Transverse colon (tissue), 4 donors: ENCODE data around the gene PREX1. TPM values are rescaled to one million over a fixed set of nuclear protein-coding genes. Genes with fewer than 3 reads are reported as not detected.

Experiments used
- DNase-seq: peaks from one replicate; pipeline ENCODE4 v3.0.0-alpha.2; 2019
- H3K27ac ChIP-seq, 4 donors: fragments of 200-600 bp; sonication (generic); 2 replicates each; pipeline ENCODE4 v1.5.1; 2016 to 2018; ENCODE audit warnings: inconsistent platforms in 4 of 4
- H3K27me3 ChIP-seq: fragments of 200-600 bp; sonication (generic); 2 replicates; pipeline ENCODE4 v1.5.1; 2017; ENCODE audit warnings: inconsistent platforms
- H3K36me3 ChIP-seq, 4 donors: fragments of 200-600 bp; sonication (generic); 2 replicates each; pipeline ENCODE4 v1.5.1; 2017 to 2019; ENCODE audit warnings: inconsistent platforms in 4 of 4
- H3K4me1 ChIP-seq, 4 donors: fragments of 200-600 bp; sonication (generic); 2 replicates each; pipeline ENCODE4 v1.5.1; 2017 to 2020; ENCODE audit warnings: inconsistent platforms in 4 of 4
- H3K4me3 ChIP-seq, 4 donors: fragments of 200-600 bp; sonication (generic); 1 replicate in 1 of 4; 2 replicates in 3 of 4; pipeline versions ENCODE4 v1.5.1 to v1.6.1; 2017 to 2019; ENCODE audit warnings: inconsistent platforms in 4 of 4
- H3K9me3 ChIP-seq, 2 donors: fragments of 200-600 bp; sonication (generic); 2 replicates each; pipeline ENCODE4 v1.5.1; 2017 to 2019; ENCODE audit warnings: inconsistent platforms in 2 of 2
- EP300 ChIP-seq: sonication (generic); formaldehyde crosslinking; IDR thresholded peaks from one replicate; pipeline ENCODE4 v1.6.1; 2017; ENCODE audit warnings: antibody characterized with exemption, low read depth
- POLR2A ChIP-seq: fragments of 450-650 bp; IDR thresholded peaks from one replicate; pipeline ENCODE4 v1.6.1; 2016; ENCODE audit warnings: antibody characterized with exemption, mild to moderate bottlenecking, moderate library complexity
- POLR2AphosphoS5 ChIP-seq, 3 donors: sonication (generic); formaldehyde crosslinking; IDR thresholded peaks; one replicate each; pipeline ENCODE4 v1.6.1; 2016; ENCODE audit warnings: antibody characterized with exemption in 3 of 3
- WGBS, 2 donors: methylation state at CpG; one replicate each; pipeline ENCODE4 v1.1.5; 2018; ENCODE audit warnings: low coverage in 1 of 2; 5-methylcytosine and 5-hydroxymethylcytosine counted together
- in situ Hi-C, 4 donors: fragments of 200-750 bp; cut with MboI; loops; one replicate each; pipeline versions ENCODE4 v1.15.0 to v1.15.1; 2017; ENCODE audit warnings: low sequenced_read_pairs in 3 of 4, low pct_ligation_motif_present in 1 of 4, low pct_unique_long_range_greater_than_20kb in 1 of 4
- intact Hi-C: fragments of 100-400 bp; cut with DNase I; formaldehyde crosslinking; loops from one replicate; pipeline ENCODE4 v1.15.1; 2023; ENCODE audit warnings: low total_unique reads
- total RNA-seq, 4 donors: library from RNA; depleted of rRNA; stranded (reverse); fragments of >200 nt; gene quantifications; one replicate each; pipeline ENCODE4 v1.1.0, GENCODE V29; 2016
- TF ChIP-seq, protein P1 (sequence below), 5 experiments: fragments of 200-600 bp in 3 of 5; fragments of 450-650 bp in 2 of 5; sonication (generic) in 3 of 5; IDR thresholded peaks; 1 replicate in 2 of 5; 2 replicates in 3 of 5; pipeline ENCODE4 v1.5.1; 2016 to 2017; ENCODE audit warnings: antibody characterized with exemption in 5 of 5, inconsistent platforms in 3 of 5, mild to moderate bottlenecking in 2 of 5, moderate library complexity in 1 of 5

PREX1 gene
- total RNA-seq, 4 donors from 2014 or later = 10.9 to 29.9 (median 16.6) TPM

DNA sequence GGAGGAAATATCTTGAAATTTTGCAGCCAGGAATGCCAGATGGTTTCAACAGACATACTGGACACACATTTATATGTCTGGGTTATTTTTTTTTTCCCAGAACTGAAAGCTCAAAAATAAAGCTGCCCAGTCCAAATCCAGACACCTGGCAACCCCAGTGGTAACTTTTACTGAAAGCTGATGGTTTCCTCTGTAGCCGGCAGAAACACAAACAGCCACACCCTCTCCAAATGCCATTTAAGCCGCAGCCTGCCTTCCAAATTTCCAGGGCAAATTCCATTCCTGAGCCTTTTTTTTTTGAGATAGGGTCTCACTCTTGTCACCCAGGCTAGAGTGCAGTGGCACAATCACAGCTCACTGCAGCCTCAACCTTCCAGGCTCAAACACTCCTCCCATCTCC, 6.5 kb upstream of the PREX1 start:
- H3K4me3 ChIP-seq = no peak overlapping the region
- H3K36me3 ChIP-seq = no peaks in the 10 kb centered on the region
- no peak for DNase-seq
- peaks cover 0 to 20% (median 9%) of the 10 kb centered on the region in 4 donors for H3K4me1 ChIP-seq
- H3K9me3 ChIP-seq = no peaks in the 10 kb centered on the region
- TF ChIP-seq, protein P1, sequence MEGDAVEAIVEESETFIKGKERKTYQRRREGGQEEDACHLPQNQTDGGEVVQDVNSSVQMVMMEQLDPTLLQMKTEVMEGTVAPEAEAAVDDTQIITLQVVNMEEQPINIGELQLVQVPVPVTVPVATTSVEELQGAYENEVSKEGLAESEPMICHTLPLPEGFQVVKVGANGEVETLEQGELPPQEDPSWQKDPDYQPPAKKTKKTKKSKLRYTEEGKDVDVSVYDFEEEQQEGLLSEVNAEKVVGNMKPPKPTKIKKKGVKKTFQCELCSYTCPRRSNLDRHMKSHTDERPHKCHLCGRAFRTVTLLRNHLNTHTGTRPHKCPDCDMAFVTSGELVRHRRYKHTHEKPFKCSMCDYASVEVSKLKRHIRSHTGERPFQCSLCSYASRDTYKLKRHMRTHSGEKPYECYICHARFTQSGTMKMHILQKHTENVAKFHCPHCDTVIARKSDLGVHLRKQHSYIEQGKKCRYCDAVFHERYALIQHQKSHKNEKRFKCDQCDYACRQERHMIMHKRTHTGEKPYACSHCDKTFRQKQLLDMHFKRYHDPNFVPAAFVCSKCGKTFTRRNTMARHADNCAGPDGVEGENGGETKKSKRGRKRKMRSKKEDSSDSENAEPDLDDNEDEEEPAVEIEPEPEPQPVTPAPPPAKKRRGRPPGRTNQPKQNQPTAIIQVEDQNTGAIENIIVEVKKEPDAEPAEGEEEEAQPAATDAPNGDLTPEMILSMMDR (IDR thresholded peaks at IDR 0.05) = no peak
- no peak for TF ChIP-seq EP300
- TF ChIP-seq POLR2A = no peak
- TF ChIP-seq POLR2AphosphoS5 (IDR thresholded peaks at IDR 0.05) = no peak
- H3K27me3 ChIP-seq = peaks cover 11% of the 10 kb centered on the region
- no peak overlapping the region for H3K27ac ChIP-seq
- intact Hi-C loops (no loop called here), in situ Hi-C loops (no loop called here)
- 49 to 60% methylated on average over 1 to 2 of the region's 2 CpGs for WGBS, 2 donors

DNA sequence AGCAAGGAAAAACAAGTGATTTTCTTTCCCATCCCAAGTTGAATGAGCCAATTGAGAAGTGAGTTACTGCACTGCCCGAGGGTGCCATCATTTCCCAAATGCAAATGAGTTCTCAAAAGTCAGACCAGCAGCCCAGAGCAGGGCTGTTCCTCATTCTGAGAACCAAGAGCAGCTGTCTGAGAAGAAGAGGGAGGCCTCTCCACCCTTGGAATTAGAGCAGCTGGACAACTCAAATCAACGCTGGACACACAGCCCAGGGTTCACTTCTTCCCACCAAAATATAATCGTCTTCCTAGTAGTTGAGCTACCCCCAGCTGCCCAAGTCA, 4.6 kb upstream of the PREX1 start:
- WGBS, 2 donors = 14 to 56% methylated on average over 1 to 3 of the region's 3 CpGs
- no peak for TF ChIP-seq EP300
- TF ChIP-seq POLR2AphosphoS5 (IDR thresholded peaks at IDR 0.05) = no peak
- TF ChIP-seq POLR2A = no peak
- TF ChIP-seq, protein P1 (IDR thresholded peaks at IDR 0.05) = no peak
- peak; percentile 18 for DNase-seq
- Histone ChIP-seq H3K36me3 (no peaks in the 10 kb centered on the region), H3K4me1 (peaks cover 0 to 23% (median 10%) of the 10 kb centered on the region in 4 donors), H3K4me3 (no peak overlapping the region), H3K9me3 (no peaks in the 10 kb centered on the region), H3K27ac (peak overlapping the region; percentile 9 to 52 (median 35)), H3K27me3 (peaks cover 25% of the 10 kb centered on the region)
- in situ Hi-C loops (no loop called here), intact Hi-C loops (no loop called here)

DNA sequence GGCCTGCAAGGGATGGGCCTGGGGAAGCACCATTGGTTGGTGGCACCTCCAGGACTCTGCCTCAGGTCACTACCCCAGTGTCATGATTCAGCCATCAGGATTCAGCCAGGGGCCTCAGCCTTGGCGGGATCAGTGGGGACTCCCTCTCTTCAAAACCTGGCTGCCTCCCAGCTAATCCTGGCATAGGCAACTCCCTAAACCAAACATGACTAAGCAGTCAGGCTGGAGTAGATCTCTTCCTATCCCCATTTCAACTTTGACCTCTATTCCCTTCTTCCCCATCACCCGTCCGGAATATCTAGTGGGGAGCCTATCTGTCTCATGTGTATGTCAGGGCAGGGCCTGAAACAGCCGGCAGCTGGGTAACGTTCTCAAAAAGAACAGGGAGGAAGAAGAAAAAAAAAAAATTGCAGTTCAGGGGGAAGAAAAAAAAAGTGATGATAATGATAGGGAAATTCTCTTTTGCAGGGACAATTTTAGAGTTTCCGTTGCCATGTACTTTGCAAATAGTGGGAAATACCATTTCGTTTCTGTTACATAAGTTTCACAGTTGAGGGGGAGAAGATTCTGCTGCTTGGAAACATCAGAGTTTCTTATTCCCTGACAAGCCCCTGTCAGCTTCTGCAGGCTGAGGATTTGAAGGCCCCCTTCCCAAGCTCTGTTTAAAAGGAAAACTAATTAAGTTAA, 4.1 kb upstream of the PREX1 start:
- H3K4me1 ChIP-seq = peaks cover 0 to 23% (median 10%) of the 10 kb centered on the region in 4 donors
- DNase-seq = peak; percentile 22
- H3K4me3 ChIP-seq = no peak overlapping the region
- intact Hi-C loops = no loop called here
- in situ Hi-C loops = no loop called here
- H3K9me3 ChIP-seq = no peaks in the 10 kb centered on the region
- H3K27ac ChIP-seq = peak overlapping the region; percentile 26 to 52 (median 42)
- TF ChIP-seq EP300 (no peak), POLR2AphosphoS5 (IDR thresholded peaks at IDR 0.05) (no peak), POLR2A (no peak)
- TF ChIP-seq, protein P1 (IDR thresholded peaks at IDR 0.05) = no peak
- no peaks in the 10 kb centered on the region for H3K36me3 ChIP-seq
- peaks cover 30% of the 10 kb centered on the region for H3K27me3 ChIP-seq
- WGBS, 2 donors = 22 to 26% methylated on average over 1 to 7 of the region's 7 CpGs

DNA sequence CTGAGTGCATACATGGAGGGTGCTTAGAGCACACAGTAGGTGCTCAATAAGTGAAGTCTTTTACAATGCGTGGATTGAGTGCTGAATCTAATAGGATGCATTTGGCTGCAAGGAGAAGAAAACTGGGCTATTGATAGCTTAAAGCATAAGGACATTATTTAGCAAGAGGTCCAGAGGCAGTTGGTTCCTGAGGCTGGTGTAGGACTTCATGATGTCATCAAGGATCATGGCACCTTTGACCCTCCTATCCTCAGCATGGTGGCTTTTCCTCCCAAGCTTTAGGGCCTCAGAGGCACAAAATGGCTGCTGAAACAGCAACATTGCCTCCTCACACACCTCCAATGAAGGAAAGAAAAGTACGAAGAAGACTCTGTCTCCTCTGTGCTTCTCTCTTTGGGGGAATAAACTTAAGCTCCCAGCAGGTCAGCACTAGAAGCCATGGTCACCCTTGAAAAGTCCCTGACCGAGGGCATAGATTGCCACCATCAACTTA, 3.1 kb upstream of the PREX1 start:
- DNase-seq = no peak
- TF ChIP-seq POLR2AphosphoS5 (IDR thresholded peaks at IDR 0.05) = no peak
- no peak for TF ChIP-seq POLR2A
- no peak for TF ChIP-seq EP300
- TF ChIP-seq, protein P1 (IDR thresholded peaks at IDR 0.05) = no peak
- WGBS, 2 donors = 70 to 89% methylated on average over 2 to 3 of the region's 3 CpGs
- Histone ChIP-seq H3K9me3 (no peaks in the 10 kb centered on the region), H3K4me1 (peaks cover 0 to 24% (median 12%) of the 10 kb centered on the region in 4 donors), H3K36me3 (no peaks in the 10 kb centered on the region), H3K27ac (peak overlapping the region in 3 of 4 donors; percentile 26 to 52 (median 41)), H3K4me3 (no peak overlapping the region), H3K27me3 (peaks cover 40% of the 10 kb centered on the region)
- in situ Hi-C loops (no loop called here), intact Hi-C loops (no loop called here)
